T-cell (primary cell): ENCODE results near the gene ROR2. TPM values are rescaled to one million over a fixed set of nuclear protein-coding genes. Genes with fewer than 3 reads are reported as not detected.

Experiments
- ATAC-seq, 4 experiments: fragments of 200-7000 bp in 3 of 4; fragments of 150-1000 bp in 1 of 4; cut with Tn5 transposase; replicated peaks in 1 of 4; 1 replicate in 3 of 4; 2 replicates in 1 of 4; pipeline ENCODE4 v1.10.0; 2021; ENCODE audit warnings: moderate library complexity in 3 of 4, mild to moderate bottlenecking in 2 of 4, moderate number of reproducible peaks in 1 of 4
- CTCF ChIA-PET, 2 donors: fragments of 300-600 bp; sonication (Branson Sonifier 250); formaldehyde crosslinking; loops; one replicate each; lab custom pipeline; 2022; ENCODE audit warnings: antibody characterized with exemption in 2 of 2; lab: Charles Lee
- POLR2A ChIA-PET, 2 donors: fragments of 300-600 bp; sonication (Branson Sonifier 250); formaldehyde crosslinking; loops; one replicate each; lab custom pipeline; 2022; ENCODE audit warnings: antibody characterized with exemption in 2 of 2; lab: Charles Lee
- DNase-seq, 35 experiments: peaks; one replicate each; pipeline versions ENCODE4 v3.0.0 to v3.0.0-alpha.2; 2013 to 2023
- H3K27ac ChIP-seq: one replicate; pipeline ENCODE4 v1.5.1; 2013; ENCODE audit warnings: low read length
- H3K27me3 ChIP-seq, 2 experiments: replicated peaks in 1 of 2; 1 replicate in 1 of 2; 2 replicates in 1 of 2; pipeline versions ENCODE4 v1.6.1 to v1.7.0; 2013; ENCODE audit warnings: low read length in 1 of 2, mixed read lengths in 1 of 2; ENCODE audit not compliant: control insufficient read depth in 2 of 2, insufficient read depth in 2 of 2; ENCODE audit errors: extremely low read depth in 1 of 2
- H3K36me3 ChIP-seq, 2 donors: 1 replicate in 1 of 2; 2 replicates in 1 of 2; pipeline versions ENCODE4 v1.6.1 to v1.7.0; 2013; ENCODE audit warnings: low read length in 1 of 2; ENCODE audit not compliant: control insufficient read depth in 2 of 2, insufficient read depth in 1 of 2; ENCODE audit errors: extremely low read depth in 1 of 2
- H3K4me1 ChIP-seq, 2 experiments: 1 replicate in 1 of 2; 2 replicates in 1 of 2; pipeline versions ENCODE4 v1.6.1 to v1.7.0; 2013; ENCODE audit warnings: low read length in 2 of 2, mixed read lengths in 1 of 2; ENCODE audit not compliant: insufficient read depth in 2 of 2, control insufficient read depth in 1 of 2; ENCODE audit errors: extremely low read depth in 1 of 2
- H3K4me3 ChIP-seq, 2 donors: 1 replicate in 1 of 2; 2 replicates in 1 of 2; pipeline versions ENCODE4 v1.5.1 to v1.7.0; 2013; ENCODE audit warnings: mild to moderate bottlenecking in 2 of 2, low read length in 1 of 2, moderate library complexity in 1 of 2; ENCODE audit not compliant: control insufficient read depth in 1 of 2; ENCODE audit errors: extremely low read depth in 1 of 2
- H3K9me3 ChIP-seq: 2 replicates; pipeline ENCODE4 v1.7.0; 2013
- H3K27ac Mint-ChIP-seq, 2 donors: one replicate each; pipeline ENCODE4 v1.8.0; 2020 to 2021; ENCODE audit warnings: mild to moderate bottlenecking in 2 of 2, mixed read lengths in 2 of 2
- H3K27me3 Mint-ChIP-seq, 2 donors: one replicate each; pipeline ENCODE4 v1.8.0; 2021 to 2022; ENCODE audit warnings: mixed read lengths in 2 of 2
- H3K36me3 Mint-ChIP-seq: one replicate; pipeline ENCODE4 v1.8.0; 2021; ENCODE audit warnings: mixed read lengths
- H3K4me1 Mint-ChIP-seq, 3 donors: one replicate each; pipeline ENCODE4 v1.8.0; 2020 to 2022; ENCODE audit warnings: mixed read lengths in 3 of 3, mild to moderate bottlenecking in 1 of 3
- H3K4me3 Mint-ChIP-seq, 3 donors: one replicate each; pipeline ENCODE4 v1.8.0; 2020 to 2022; ENCODE audit warnings: mild to moderate bottlenecking in 3 of 3, mixed read lengths in 3 of 3, moderate library complexity in 3 of 3
- H3K9me3 Mint-ChIP-seq, 3 donors: one replicate each; pipeline ENCODE4 v1.8.0; 2020 to 2022; ENCODE audit warnings: mixed read lengths in 3 of 3
- WGBS: methylation state at CpG from one replicate; pipeline ENCODE4 v1.1.5; 2013; ENCODE audit warnings: missing lambda C conversion rate; ENCODE audit not compliant: insufficient coverage; 5-methylcytosine and 5-hydroxymethylcytosine counted together
- total RNA-seq, 35 experiments: library from RNA in 6 of 35; stranded (reverse) in 6 of 35; fragments of 120-200 nt in 1 of 35; gene quantifications; one replicate each; pipeline versions ENCODE4 v1.2.1 to v1.2.4 and lab custom pipeline; 2013 to 2026

ROR2 gene
- total RNA-seq, 5 donors from 2014 or later (not counting 1 experiment from before 2014, with no cell fraction given), result 0.07 to 0.28 (median 0.15) TPM; not detected in 1

- Histone ChIP-seq H3K9me3 (no peaks in the 10 kb centered on the region), H3K27ac (no peak overlapping the region), H3K4me1 (no peaks in the 10 kb centered on the region), H3K4me3 (no peak overlapping the region), H3K27me3 (peaks cover 0 to 13% of the 10 kb centered on the region in 2 experiments), H3K36me3 (no peaks in the 10 kb centered on the region)
- DNase-seq (no peak), ATAC-seq (no peak)
- no CpG with 5 or more reads among the region's 1 CpG for whole genome bisulfite sequencing
- no peak overlapping the region for H3K4me3 Mint-ChIP-seq
- H3K9me3 Mint-ChIP-seq, result peaks cover 0 to 14% (median 6%) of the 10 kb centered on the region in 3 donors
- no peaks in the 10 kb centered on the region for H3K4me1 Mint-ChIP-seq
- H3K36me3 Mint-ChIP-seq, result no peaks in the 10 kb centered on the region
- no peak overlapping the region for H3K27ac Mint-ChIP-seq
- H3K27me3 Mint-ChIP-seq, result peaks cover 7% of the 10 kb centered on the region in 2 donors
- ChIA-PET CTCF (no interaction called here), POLR2A (no interaction called here)
Observed at GRCh38 chr9:91760906-91761305, 189.1 kb downstream of the ROR2 start.

- no peaks in the 10 kb centered on the region for H3K36me3 ChIP-seq
- no peaks in the 10 kb centered on the region for H3K4me1 ChIP-seq
- no peak overlapping the region for H3K4me3 ChIP-seq
- no peak overlapping the region for H3K27ac ChIP-seq
- H3K4me3 Mint-ChIP-seq, result no peak overlapping the region
- DNase-seq, result peak in 5 of 35 experiments; percentile 5 to 23 (median 7)
- peaks cover 6% of the 10 kb centered on the region in 2 donors for H3K27me3 Mint-ChIP-seq
- H3K9me3 Mint-ChIP-seq, result peaks cover 0 to 10% (median 6%) of the 10 kb centered on the region in 3 donors
- no peaks in the 10 kb centered on the region for H3K36me3 Mint-ChIP-seq
- peaks cover 0 to 13% of the 10 kb centered on the region in 2 experiments for H3K27me3 ChIP-seq
- H3K9me3 ChIP-seq, result no peaks in the 10 kb centered on the region
- ATAC-seq, result no peak
- ChIA-PET CTCF (no interaction called here), POLR2A (no interaction called here)
- no peak overlapping the region for H3K27ac Mint-ChIP-seq
- H3K4me1 Mint-ChIP-seq, result no peaks in the 10 kb centered on the region
- WGBS, result 63% methylated on average over 3 of the region's 5 CpGs
Observed at GRCh38 chr9:91758491-91758981, 191.5 kb downstream of the ROR2 start.

GRCh38 chr9:91757782-91758181 lies 192.2 kb downstream of the ROR2 start:
- no peak overlapping the region for H3K27ac Mint-ChIP-seq
- no peak overlapping the region for H3K4me3 ChIP-seq
- H3K9me3 ChIP-seq, result no peaks in the 10 kb centered on the region
- no peaks in the 10 kb centered on the region for H3K36me3 ChIP-seq
- peaks cover 0 to 10% (median 6%) of the 10 kb centered on the region in 3 donors for H3K9me3 Mint-ChIP-seq
- H3K4me1 ChIP-seq, result no peaks in the 10 kb centered on the region
- no peak overlapping the region for H3K4me3 Mint-ChIP-seq
- ChIA-PET POLR2A (no interaction called here), CTCF (interaction anchor here in 1 of 2 donors (0.6 kb wide), 1 partner anchor 1944 kb away, joined by 4 read pairs; no protein-coding TSS in a partner anchor)
- no peak for DNase-seq
- H3K36me3 Mint-ChIP-seq, result no peaks in the 10 kb centered on the region
- peaks cover 6% of the 10 kb centered on the region in 2 donors for H3K27me3 Mint-ChIP-seq
- H3K27me3 ChIP-seq, result peaks cover 0 to 13% of the 10 kb centered on the region in 2 experiments
- no peak overlapping the region for H3K27ac ChIP-seq
- ATAC-seq, result no peak
- no peaks in the 10 kb centered on the region for H3K4me1 Mint-ChIP-seq
- WGBS, result 70% methylated on average over 2 of the region's 4 CpGs

- CTCF ChIA-PET, result interaction anchor here in 1 of 2 donors (0.6 to 0.7 kb wide), 2 partner anchors 159 to 1686 kb away, joined by 3 to 8 read pairs; no protein-coding TSS in a partner anchor
Observed at GRCh38 chr9:91756510-91756780, 193.6 kb downstream of the ROR2 start.

GRCh38 chr9:91755761-91756509 lies 194.1 kb downstream of the ROR2 start:
- no peaks in the 10 kb centered on the region for H3K9me3 ChIP-seq
- no peak overlapping the region for H3K4me3 Mint-ChIP-seq
- no peaks in the 10 kb centered on the region for H3K9me3 Mint-ChIP-seq
- H3K27ac Mint-ChIP-seq, result no peak overlapping the region
- 94% methylated on average over 2 of the region's 16 CpGs for WGBS
- H3K27ac ChIP-seq, result no peak overlapping the region
- CTCF ChIA-PET, result interaction anchor here in 1 of 2 donors (0.6 to 0.7 kb wide), 2 partner anchors 159 to 1685 kb away, joined by 3 to 8 read pairs; no protein-coding TSS in a partner anchor
- H3K36me3 Mint-ChIP-seq, result no peaks in the 10 kb centered on the region
- no peaks in the 10 kb centered on the region for H3K36me3 ChIP-seq
- no peaks in the 10 kb centered on the region for H3K4me1 ChIP-seq
- POLR2A ChIA-PET, result no interaction called here
- DNase-seq (no peak), ATAC-seq (no peak)
- peaks cover 0 to 13% of the 10 kb centered on the region in 2 experiments for H3K27me3 ChIP-seq
- no peak overlapping the region for H3K4me3 ChIP-seq
- no peaks in the 10 kb centered on the region for H3K4me1 Mint-ChIP-seq
- peaks cover 6% of the 10 kb centered on the region in 2 donors for H3K27me3 Mint-ChIP-seq

More at GRCh38 chr9:91756510-91756780, 193.6 kb downstream of the ROR2 start:
- Mint-ChIP-seq H3K27ac (no peak overlapping the region), H3K9me3 (peaks cover 0 to under 1% (median 0%) of the 10 kb centered on the region in 3 donors), H3K27me3 (peaks cover 6% of the 10 kb centered on the region in 2 donors), H3K36me3 (no peaks in the 10 kb centered on the region), H3K4me3 (no peak overlapping the region), H3K4me1 (no peaks in the 10 kb centered on the region)
- Histone ChIP-seq H3K36me3 (no peaks in the 10 kb centered on the region), H3K9me3 (no peaks in the 10 kb centered on the region), H3K27me3 (peaks cover 0 to 13% of the 10 kb centered on the region in 2 experiments), H3K4me1 (no peaks in the 10 kb centered on the region), H3K27ac (no peak overlapping the region), H3K4me3 (no peak overlapping the region)
- DNase-seq (no peak), ATAC-seq (no peak)
- 75% methylated on average over 3 of the region's 4 CpGs for whole genome bisulfite sequencing
- POLR2A ChIA-PET, result no interaction called here

- Mint-ChIP-seq H3K4me1 (no peaks in the 10 kb centered on the region), H3K27ac (no peak overlapping the region), H3K36me3 (no peaks in the 10 kb centered on the region), H3K9me3 (no peaks in the 10 kb centered on the region), H3K4me3 (no peak overlapping the region), H3K27me3 (peaks cover 11 to 17% of the 10 kb centered on the region in 2 donors)
- Histone ChIP-seq H3K4me1 (no peaks in the 10 kb centered on the region), H3K9me3 (no peaks in the 10 kb centered on the region), H3K27me3 (peaks cover 0 to 13% of the 10 kb centered on the region in 2 experiments), H3K36me3 (no peaks in the 10 kb centered on the region), H3K27ac (no peak overlapping the region), H3K4me3 (no peak overlapping the region)
- DNase-seq (no peak), ATAC-seq (no peak)
- CTCF ChIA-PET, result no interaction called here
- POLR2A ChIA-PET, result no interaction called here
- WGBS, result no CpG with 5 or more reads among the region's 2 CpGs
Observed at GRCh38 chr9:91753711-91754110, 196.3 kb downstream of the ROR2 start.
